Caki2 (cell line): ENCODE results near the gene ABCC4. TPM values are rescaled to one million over a fixed set of nuclear protein-coding genes. Genes with fewer than 3 reads are reported as not detected.

Experiments
- DNase-seq: peaks from one replicate; pipeline ENCODE4 v3.0.0-alpha.2; 2015; ENCODE audit warnings: low read depth
- in situ Hi-C: cut with HindIII; loops from 2 replicates; pipeline ENCODE4 v1.10.0; 2016; ENCODE audit warnings: low sequenced_read_pairs, low pct_unique_long_range_greater_than_20kb, mixed read lengths
- total RNA-seq: library from RNA; depleted of rRNA; stranded (reverse); fragments of >200 nt; shearing (Covaris generic); gene quantifications from 2 replicates; pipeline ENCODE4 v1.2.3, GENCODE V29; 2014; ENCODE audit warnings: low replicate concordance

Gene ABCC4
- total RNA-seq, 1 experiment from 2014 or later = 21.6 TPM

GRCh38 chr13:95264225-95264624 lies 37.0 kb downstream of the ABCC4 start:
- in situ Hi-C loops = no loop called here
- DNase-seq = no peak

DNA sequence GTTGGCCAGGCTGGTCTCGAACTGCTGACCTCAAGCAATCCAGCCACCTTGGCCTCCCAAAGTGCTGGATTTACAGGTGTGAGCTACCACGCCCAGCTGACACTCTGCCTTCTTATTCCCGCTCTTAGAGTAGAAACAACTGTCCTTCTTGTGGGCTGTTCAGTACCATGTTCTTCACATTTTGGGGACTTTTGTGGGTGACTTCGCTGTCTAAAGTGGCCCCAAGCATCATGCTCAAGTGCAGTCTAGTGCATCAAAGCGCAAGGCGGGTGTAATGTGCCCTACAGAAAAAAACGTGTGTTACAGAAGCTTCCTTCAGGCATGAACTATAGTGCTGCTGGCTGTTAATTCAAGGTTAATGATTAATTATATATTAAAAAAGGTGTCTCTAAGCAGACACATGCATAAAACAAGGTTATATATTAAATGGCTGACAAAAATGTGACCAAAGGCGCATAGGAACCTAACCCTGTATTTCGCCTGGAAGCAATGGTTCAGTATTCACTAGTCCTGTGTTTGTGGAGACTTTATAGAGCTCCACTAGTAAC lies 38.3 kb downstream of the ABCC4 start:
- peak; percentile 51 for DNase-seq
- in situ Hi-C loops = no loop called here

GRCh38 chr13:95261956-95262355 lies 39.3 kb downstream of the ABCC4 start:
- in situ Hi-C loops = no loop called here
- DNase-seq = no peak

- DNase-seq = no peak
These were observed 41.2 kb downstream of the ABCC4 start for GRCh38 chr13:95260031-95260525.

GRCh38 chr13:95258619-95259194 lies 42.5 kb downstream of the ABCC4 start:
- DNase-seq = peak; percentile 86
- in situ Hi-C loops = no loop called here

More at GRCh38 chr13:95260031-95260525, 41.2 kb downstream of the ABCC4 start:
- in situ Hi-C loops = no loop called here

DNA sequence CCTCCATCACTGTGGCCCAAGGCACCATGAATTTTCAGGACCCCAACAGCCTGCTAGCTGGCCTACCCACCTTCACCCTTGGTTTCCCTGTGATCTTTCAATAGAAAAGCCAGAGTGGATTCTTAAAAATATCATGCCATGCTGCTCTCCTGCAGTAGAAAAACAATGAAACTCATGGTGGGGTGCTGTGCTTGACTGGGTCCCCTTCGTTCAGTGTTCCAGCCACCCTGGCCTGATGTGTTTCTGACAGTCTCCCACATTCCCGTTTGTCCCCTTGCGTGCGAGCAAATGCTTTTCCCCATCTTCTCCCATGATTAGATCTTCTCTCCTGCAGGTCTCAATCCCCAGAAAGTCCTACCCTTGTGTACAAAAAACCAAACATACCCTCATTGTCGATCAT lies 43.2 kb downstream of the ABCC4 start:
- DNase-seq = no peak
- in situ Hi-C loops = no loop called here

DNA sequence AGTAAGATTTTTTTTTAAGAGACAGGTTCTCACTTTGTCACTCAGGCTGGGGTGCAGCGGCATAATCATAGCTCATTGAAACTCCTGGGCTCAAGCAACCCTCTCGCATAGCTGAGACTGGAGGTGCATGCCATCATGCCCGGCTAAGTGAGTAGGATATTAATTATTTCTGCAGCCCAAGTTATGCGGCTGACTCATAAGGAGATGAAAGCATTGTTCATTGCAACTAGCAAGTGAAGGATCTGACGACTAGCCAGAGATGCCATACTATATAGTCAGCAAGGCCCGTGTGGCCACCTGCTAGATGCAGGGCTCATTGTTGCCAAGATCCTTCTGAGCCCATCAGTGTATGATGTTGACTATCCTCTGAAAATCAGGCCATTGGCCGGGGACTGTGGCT lies 45.2 kb downstream of the ABCC4 start:
- in situ Hi-C loops = no loop called here
- peak; percentile 83 for DNase-seq

DNA sequence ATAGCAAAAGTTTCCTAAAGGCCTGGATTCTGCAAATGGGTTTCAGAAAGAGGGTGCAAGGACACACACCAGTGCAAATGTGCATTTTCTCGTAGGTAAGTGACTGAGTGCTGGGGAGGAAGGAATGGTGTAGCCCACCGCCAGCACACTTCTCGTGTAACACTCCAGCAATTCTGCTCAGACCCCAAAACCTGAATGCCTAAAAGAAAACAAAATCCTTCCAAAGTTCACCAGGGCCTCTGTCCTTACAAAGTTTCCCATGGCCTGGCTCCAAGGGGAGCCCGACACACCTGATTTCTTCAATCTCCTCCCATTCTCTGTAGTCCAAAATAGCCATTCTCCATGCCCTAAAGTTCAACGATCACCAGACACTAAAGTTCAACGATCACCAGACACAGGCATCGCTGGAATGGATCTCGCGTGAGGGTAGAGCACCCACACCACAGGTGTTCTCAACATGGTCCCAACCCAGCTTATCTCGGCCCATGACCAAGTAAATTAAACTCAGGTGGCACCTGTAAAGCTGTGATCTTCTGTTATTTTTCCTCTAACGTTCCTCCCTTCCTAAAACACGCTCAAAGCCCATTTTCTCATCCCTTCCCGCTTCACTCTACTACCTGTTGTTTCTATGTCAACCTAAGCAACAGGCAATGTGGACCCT lies 46.0 kb downstream of the ABCC4 start:
- in situ Hi-C loops = no loop called here
- no peak for DNase-seq

GRCh38 chr13:95254339-95254738 lies 46.9 kb downstream of the ABCC4 start:
- peak; percentile 44 for DNase-seq
- in situ Hi-C loops = no loop called here

DNA sequence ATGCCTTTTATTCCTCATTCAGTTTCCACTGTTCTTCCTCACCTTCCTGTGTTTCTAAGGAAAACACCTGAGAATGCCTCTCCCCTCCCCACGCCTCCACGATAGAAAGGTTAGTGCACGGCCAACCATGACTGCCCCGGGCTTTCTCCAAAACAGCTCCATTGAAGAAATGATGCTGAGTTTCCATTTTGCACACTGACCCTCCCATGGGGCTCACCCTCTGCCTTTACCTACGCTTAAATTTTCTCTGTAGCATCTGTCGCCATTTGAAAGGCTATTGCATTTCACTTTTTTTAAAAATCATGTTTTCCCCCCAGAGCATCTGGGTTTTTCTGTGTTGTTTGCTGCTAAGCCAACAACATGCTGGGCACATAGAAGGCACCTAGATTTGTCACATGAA lies 48.2 kb downstream of the ABCC4 start:
- DNase-seq = no peak

GRCh38 chr13:95251641-95252040 lies 49.6 kb downstream of the ABCC4 start:
- DNase-seq = no peak
- in situ Hi-C loops = no loop called here

More for the DNA sequence above, 48.2 kb downstream of the ABCC4 start:
- in situ Hi-C loops = no loop called here

- in situ Hi-C loops = no loop called here
- DNase-seq = no peak
These were observed 50.3 kb downstream of the ABCC4 start for GRCh38 chr13:95250961-95251360.

GRCh38 chr13:95248953-95249352 lies 52.3 kb downstream of the ABCC4 start:
- in situ Hi-C loops = no loop called here

DNA sequence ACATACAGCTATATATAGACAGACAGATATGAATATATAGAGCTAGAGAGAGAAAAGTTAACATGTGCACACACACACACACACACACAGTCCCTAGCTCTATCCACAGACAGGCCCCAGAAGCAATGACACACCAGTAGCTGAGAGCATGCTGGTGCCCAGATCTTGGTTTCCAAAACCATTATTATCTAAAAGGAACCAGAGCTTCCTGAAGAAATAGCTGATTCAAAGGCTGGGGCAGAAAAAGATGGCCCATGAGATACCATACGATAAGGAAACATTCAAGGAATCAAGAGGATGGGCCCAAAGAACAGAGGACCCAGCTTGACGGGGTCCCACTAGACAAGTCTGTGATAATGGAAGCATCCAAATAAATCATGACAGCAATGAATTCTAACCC lies 53.4 kb downstream of the ABCC4 start:
- in situ Hi-C loops = no loop called here
- DNase-seq = no peak

More at GRCh38 chr13:95248953-95249352, 52.3 kb downstream of the ABCC4 start:
- DNase-seq = no peak

- in situ Hi-C loops = no loop called here
- DNase-seq = no peak
These were observed 54.1 kb downstream of the ABCC4 start for GRCh38 chr13:95247171-95247570.

DNA sequence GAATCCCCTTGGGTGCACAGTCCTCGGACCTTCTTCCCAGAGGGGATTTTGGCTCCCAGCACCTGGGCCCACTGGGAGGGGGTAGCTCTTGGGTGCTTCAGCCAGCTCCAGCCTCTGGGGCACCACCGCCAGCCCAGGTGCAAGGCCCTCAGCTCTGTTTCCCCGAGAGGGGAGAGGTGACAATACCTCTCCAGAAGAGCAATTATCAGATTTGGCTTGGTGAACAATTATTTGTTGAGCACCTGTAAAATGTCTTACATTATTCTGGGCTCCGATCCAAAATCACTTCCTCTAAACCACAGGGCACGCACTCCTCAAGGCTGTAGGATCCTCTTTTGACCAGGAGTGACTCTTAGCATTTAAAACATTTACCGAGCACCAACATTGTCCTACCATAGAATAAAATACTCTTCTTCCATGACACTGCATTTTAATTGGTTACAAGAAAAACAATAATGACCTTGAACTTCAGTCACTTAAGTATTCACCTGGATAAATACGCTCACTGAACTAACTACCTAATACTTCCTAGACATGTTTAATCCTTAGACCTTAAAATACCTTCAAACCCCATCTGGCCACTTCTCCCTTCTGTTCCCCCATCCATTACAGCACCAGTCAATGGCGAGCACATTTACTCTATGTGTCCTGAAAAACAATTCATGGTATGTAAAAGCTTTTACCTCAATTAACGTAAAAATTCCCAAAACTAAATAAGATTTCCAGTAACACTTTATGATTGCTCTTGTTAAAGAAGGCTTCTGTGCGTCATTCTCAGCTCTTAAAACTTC lies 54.8 kb downstream of the ABCC4 start:
- DNase-seq = no peak
- in situ Hi-C loops = no loop called here

DNA sequence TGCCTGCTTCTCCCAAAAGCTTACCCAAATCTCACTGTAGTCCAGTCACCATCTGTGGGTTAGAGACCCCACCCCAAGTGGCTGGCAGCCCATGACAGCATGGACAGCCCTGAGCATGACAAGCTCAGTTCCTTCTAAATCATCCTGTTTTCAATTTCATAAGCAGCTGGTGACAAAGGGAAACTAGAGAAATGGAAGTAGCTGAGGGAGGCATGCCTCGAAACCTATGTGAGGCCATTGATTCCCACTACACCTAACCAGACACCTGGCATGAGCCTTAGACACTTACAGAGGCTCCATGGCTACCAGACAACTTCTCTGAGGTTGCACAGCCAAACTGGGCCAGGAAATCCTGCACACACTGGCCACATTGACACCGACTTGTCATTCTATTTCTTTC lies 56.2 kb downstream of the ABCC4 start:
- in situ Hi-C loops = no loop called here

GRCh38 chr13:95243207-95243606 lies 58.0 kb downstream of the ABCC4 start:
- no peak for DNase-seq
- in situ Hi-C loops = no loop called here

More for the DNA sequence above, 56.2 kb downstream of the ABCC4 start:
- DNase-seq = no peak

DNA sequence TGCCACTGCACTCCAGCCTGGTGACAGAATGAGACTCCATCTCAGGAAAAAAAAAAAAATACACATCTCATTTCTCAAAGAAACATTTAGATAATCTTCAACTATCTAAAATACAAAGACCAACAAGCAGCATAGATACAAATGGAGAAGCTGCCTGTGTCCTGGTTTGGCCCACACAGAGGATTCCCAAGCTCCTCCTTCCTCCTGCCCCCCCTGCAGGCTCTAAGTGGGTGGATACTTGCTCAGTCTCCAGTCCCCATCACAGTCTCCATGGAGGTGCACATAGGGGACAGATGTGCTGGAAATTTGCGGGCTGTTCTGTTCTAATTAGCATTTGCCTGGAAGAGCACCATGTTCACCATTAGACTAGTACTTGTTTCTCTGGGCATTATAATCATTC lies 59.9 kb downstream of the ABCC4 start:
- in situ Hi-C loops = no loop called here
- no peak for DNase-seq
